Loucy (cell line): ENCODE measurements around the gene STXBP3.

Experiments used
- H2AFZ ChIP-seq: fragments of 200-600 bp; sonication (generic); 2 replicates; pipeline ENCODE4 v1.6.0; 2016; ENCODE audit warnings: antibody characterized with exemption, mild to moderate bottlenecking, low read length, moderate library complexity
- H3F3A ChIP-seq: fragments of 200-600 bp; 2 replicates; pipeline ENCODE4 v1.6.0; 2016; ENCODE audit warnings: antibody characterized with exemption, low read depth, mild to moderate bottlenecking
- H3K27me3 ChIP-seq: fragments of 200-600 bp; sonication (generic); 2 replicates; pipeline ENCODE4 v1.6.1; 2014; ENCODE audit warnings: low read length, mild to moderate bottlenecking; ENCODE audit not compliant: insufficient read depth, poor library complexity, severe bottlenecking
- H3K36me3 ChIP-seq: fragments of 200-600 bp; sonication (generic); 2 replicates; pipeline ENCODE4 v1.6.1; 2016; ENCODE audit warnings: low read length; ENCODE audit not compliant: insufficient read depth
- H3K4me1 ChIP-seq: fragments of 200-600 bp; sonication (generic); 2 replicates; pipeline ENCODE4 v1.5.1; 2014; ENCODE audit warnings: low read length, mild to moderate bottlenecking; ENCODE audit not compliant: insufficient read depth, poor library complexity, severe bottlenecking
- H3K4me2 ChIP-seq: fragments of 200-600 bp; sonication (generic); 2 replicates; pipeline ENCODE4 v1.6.0; 2014; ENCODE audit warnings: antibody characterized with exemption, low read length, low read depth, mild to moderate bottlenecking; ENCODE audit not compliant: poor library complexity, severe bottlenecking
- H3K4me3 ChIP-seq: fragments of 200-600 bp; sonication (generic); 2 replicates; pipeline ENCODE4 v1.5.1; 2014; ENCODE audit warnings: low read length, mild to moderate bottlenecking, mixed read lengths; ENCODE audit not compliant: poor library complexity, severe bottlenecking
- H3K79me2 ChIP-seq: fragments of 200-600 bp; sonication (generic); 2 replicates; pipeline ENCODE4 v1.6.1; 2014; ENCODE audit warnings: low read length; ENCODE audit not compliant: insufficient read depth
- H3K9ac ChIP-seq: fragments of 200-600 bp; sonication (generic); 2 replicates; pipeline ENCODE4 v1.6.0; 2014; ENCODE audit warnings: mild to moderate bottlenecking, low read depth, low read length, moderate library complexity; ENCODE audit not compliant: poor library complexity, severe bottlenecking
- H3K9me2 ChIP-seq: fragments of 200-600 bp; sonication (generic); replicated peaks from 2 replicates; pipeline ENCODE4 v1.6.1; 2016; ENCODE audit warnings: low read depth, low read length, mixed read lengths
- H3K9me3 ChIP-seq: fragments of 200-600 bp; sonication (generic); 2 replicates; pipeline ENCODE4 v1.6.1; 2014; ENCODE audit warnings: mild to moderate bottlenecking, antibody characterized with exemption, low read length, low read depth; ENCODE audit not compliant: insufficient read depth
- H4K20me1 ChIP-seq: fragments of 200-600 bp; sonication (generic); 2 replicates; pipeline ENCODE4 v1.6.0; 2014; ENCODE audit warnings: antibody characterized with exemption, low read length, mild to moderate bottlenecking; ENCODE audit not compliant: insufficient read depth, poor library complexity, severe bottlenecking
- CTCF ChIP-seq: fragments of 200-600 bp; sonication (generic); conservative IDR thresholded peaks from 2 replicates; pipeline ENCODE4 v1.5.1; 2014; ENCODE audit warnings: mild to moderate bottlenecking, antibody characterized with exemption, low read length
- EZH2phosphoT487 ChIP-seq: fragments of 200-600 bp; IDR thresholded peaks from 2 replicates; pipeline ENCODE4 v1.6.1; 2018; ENCODE audit warnings: antibody characterized with exemption, mild to moderate bottlenecking, moderate library complexity, borderline replicate concordance

Gene STXBP3

DNA sequence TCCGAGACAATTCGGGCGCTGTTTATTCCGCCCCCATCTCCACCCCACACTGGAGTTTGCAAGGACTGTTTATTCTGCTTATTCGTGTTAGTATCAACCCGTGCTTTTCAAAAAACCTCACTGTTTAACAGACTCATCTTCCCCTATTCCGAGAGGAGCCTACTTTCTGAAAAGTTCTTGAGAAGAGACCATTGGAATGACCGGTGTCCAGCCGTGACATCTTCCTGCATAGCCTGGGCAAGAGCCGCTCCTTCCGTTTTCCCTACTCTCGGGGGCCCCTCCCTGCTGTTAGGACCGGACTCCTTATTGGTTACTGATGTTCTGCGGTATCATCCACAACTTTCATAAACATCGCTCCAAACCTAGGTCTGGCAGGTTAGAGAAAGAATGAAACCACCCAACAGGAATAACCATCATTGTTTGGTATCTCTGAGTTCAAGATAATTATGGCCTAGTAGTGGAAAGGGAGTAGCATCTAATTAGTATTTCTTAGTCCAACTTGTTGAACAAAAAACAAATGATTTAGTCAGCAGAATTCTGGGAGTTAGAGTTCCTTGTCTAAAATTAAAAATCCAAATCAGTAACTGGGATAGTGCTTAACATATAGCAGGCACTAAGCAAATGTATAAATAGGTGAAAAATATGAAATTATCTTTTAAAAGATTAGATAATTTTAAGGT is 837 bp downstream of the STXBP3 start:
- TF ChIP-seq EZH2phosphoT487 (no peak), CTCF (no peak)
- H3K9ac ChIP-seq: peak overlapping the region; percentile 84
- no peaks in the 10 kb centered on the region for H3F3A ChIP-seq
- H2AFZ ChIP-seq: peak overlapping the region; percentile 88
- H3K79me2 ChIP-seq: peaks cover 42% of the 10 kb centered on the region
- peak overlapping the region; percentile 96 for H3K4me3 ChIP-seq
- peaks cover 35% of the 10 kb centered on the region for H3K4me1 ChIP-seq
- H3K4me2 ChIP-seq: peak overlapping the region; percentile 87
- no peaks in the 10 kb centered on the region for H3K36me3 ChIP-seq
- H4K20me1 ChIP-seq: peaks cover 30% of the 10 kb centered on the region
- no peaks in the 10 kb centered on the region for H3K27me3 ChIP-seq
- H3K9me2 ChIP-seq: no peaks in the 10 kb centered on the region
- no peaks in the 10 kb centered on the region for H3K9me3 ChIP-seq

GRCh38 chr1:108747898-108748297 is 1.4 kb downstream of the STXBP3 start:
- Histone ChIP-seq H3K4me3 (peak overlapping the region; percentile 96), H3K4me2 (peak overlapping the region; percentile 87), H3K9me3 (no peaks in the 10 kb centered on the region), H3K9ac (peak overlapping the region; percentile 84), H3K79me2 (peaks cover 48% of the 10 kb centered on the region), H3K4me1 (peaks cover 38% of the 10 kb centered on the region), H3K36me3 (no peaks in the 10 kb centered on the region), H3K9me2 (no peaks in the 10 kb centered on the region), H2AFZ (no peak overlapping the region), H3F3A (no peaks in the 10 kb centered on the region), H3K27me3 (no peaks in the 10 kb centered on the region), H4K20me1 (peaks cover 33% of the 10 kb centered on the region)
- TF ChIP-seq CTCF (no peak), EZH2phosphoT487 (no peak)

DNA sequence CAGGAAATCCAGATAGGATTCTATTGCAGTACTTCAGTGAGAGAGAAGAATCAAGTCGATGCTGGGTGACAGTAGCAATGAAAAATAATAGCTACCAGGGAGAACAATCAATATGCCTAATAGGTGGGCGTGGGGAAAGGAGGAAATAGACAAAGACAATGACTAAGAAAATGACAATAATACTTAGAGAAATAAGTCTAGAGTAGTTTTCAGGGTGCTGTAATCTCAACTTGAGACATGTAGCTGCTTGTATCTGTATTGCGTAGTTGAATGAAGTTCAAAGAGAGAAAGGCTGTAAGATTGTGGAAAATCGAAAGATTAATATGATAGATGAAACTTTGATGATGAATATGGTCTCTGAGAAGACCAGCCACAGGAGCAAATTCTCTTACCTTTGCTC is 2.6 kb downstream of the STXBP3 start:
- Histone ChIP-seq H3K9ac (no peak overlapping the region), H3K27me3 (no peaks in the 10 kb centered on the region), H3F3A (no peaks in the 10 kb centered on the region), H2AFZ (no peak overlapping the region), H3K9me3 (no peaks in the 10 kb centered on the region), H3K4me1 (peaks cover 38% of the 10 kb centered on the region), H4K20me1 (peaks cover 33% of the 10 kb centered on the region), H3K79me2 (peaks cover 49% of the 10 kb centered on the region), H3K36me3 (peaks cover 7% of the 10 kb centered on the region), H3K4me3 (peak overlapping the region; percentile 3), H3K4me2 (peak overlapping the region; percentile 87), H3K9me2 (no peaks in the 10 kb centered on the region)
- TF ChIP-seq CTCF: no peak
- no peak for TF ChIP-seq EZH2phosphoT487
